WI38 (cell line): ENCODE measurements around the gene STRN3.
"Not testable (repeated sequence)": the region's sequence is repeated elsewhere in the genome, so short reads cannot be mapped to it uniquely, and the experiment has no call there.

Source experiments
- H3K4me3 ChIP-seq: 2 replicates; pipeline ENCODE4 v1.5.1; 2011; ENCODE audit warnings: low read depth, mild to moderate bottlenecking, control low read depth, low read length
- TF ChIP-seq, protein P1 (sequence below): IDR thresholded peaks from 2 replicates; pipeline ENCODE4 v1.5.1; 2012; ENCODE audit warnings: low read depth, mild to moderate bottlenecking, control low read depth, low read length

STRN3 gene

DNA sequence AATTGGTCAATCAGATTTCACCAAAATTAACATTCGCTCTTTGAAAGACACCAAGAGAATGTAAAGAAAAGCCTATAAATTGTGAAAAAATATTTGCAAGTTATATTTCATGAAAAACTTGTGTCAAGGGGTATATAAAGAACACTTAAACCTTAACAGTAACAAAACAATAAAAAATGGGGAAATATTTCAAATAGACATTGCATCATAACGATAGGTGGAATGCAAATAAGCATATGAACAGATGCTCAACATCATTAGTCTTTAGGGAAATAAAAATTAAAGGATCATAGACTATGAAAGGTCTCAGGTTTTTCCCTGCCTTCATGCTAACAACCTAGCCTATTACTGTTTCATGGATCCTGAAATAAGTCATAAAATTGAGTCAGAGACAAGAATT lies 87.6 kb downstream of the STRN3 start:
- H3K4me3 ChIP-seq, result no peak overlapping the region
- TF ChIP-seq, protein P1, sequence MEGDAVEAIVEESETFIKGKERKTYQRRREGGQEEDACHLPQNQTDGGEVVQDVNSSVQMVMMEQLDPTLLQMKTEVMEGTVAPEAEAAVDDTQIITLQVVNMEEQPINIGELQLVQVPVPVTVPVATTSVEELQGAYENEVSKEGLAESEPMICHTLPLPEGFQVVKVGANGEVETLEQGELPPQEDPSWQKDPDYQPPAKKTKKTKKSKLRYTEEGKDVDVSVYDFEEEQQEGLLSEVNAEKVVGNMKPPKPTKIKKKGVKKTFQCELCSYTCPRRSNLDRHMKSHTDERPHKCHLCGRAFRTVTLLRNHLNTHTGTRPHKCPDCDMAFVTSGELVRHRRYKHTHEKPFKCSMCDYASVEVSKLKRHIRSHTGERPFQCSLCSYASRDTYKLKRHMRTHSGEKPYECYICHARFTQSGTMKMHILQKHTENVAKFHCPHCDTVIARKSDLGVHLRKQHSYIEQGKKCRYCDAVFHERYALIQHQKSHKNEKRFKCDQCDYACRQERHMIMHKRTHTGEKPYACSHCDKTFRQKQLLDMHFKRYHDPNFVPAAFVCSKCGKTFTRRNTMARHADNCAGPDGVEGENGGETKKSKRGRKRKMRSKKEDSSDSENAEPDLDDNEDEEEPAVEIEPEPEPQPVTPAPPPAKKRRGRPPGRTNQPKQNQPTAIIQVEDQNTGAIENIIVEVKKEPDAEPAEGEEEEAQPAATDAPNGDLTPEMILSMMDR, result no peak

- TF ChIP-seq, protein P1, result no peak
- H3K4me3 ChIP-seq, result no peak overlapping the region
These were observed 90.7 kb downstream of the STRN3 start for GRCh38 chr14:30935445-30935844.

GRCh38 chr14:30933937-30934336 lies 92.2 kb downstream of the STRN3 start:
- not testable (repeated sequence) for H3K4me3 ChIP-seq

DNA sequence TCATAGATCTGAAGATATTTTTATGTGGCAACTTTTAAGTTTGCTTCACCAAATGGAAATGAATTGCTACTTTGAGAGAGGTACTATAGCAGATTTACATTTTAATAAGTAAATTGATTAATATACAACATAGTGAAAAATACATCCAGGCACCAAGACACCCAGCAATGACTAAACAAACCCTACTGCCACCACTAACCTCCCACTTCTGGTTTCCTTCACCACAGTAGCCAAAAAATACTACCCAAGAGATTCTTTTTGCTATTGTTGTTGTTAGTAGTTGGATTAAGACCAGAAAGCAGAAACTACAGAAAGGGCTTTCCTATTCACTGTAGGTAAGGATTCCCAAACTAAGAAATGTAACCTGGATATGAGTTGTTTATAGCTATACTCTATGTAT lies 97.7 kb downstream of the STRN3 start:
- TF ChIP-seq, protein P1, result no peak
- no peak overlapping the region for H3K4me3 ChIP-seq

DNA sequence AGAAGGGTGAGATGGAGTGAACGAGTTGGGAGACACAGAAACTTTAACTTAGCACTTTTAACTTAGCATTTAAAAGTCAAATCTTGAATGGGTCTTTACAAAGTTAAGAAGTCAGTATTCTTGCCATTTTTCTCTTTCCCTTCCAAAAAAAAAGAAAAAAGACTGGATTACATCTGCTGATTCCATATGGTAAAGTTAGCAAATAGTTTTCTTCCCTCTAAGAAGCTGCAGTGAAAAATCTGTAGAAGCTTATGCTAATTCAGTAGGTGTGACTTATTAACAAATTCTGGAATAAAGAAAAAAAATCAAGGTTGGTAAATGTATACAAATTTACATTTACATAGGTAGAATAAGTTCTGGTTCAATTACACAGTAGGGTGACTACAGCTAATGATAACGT lies 100.9 kb downstream of the STRN3 start:
- no peak overlapping the region for H3K4me3 ChIP-seq

DNA sequence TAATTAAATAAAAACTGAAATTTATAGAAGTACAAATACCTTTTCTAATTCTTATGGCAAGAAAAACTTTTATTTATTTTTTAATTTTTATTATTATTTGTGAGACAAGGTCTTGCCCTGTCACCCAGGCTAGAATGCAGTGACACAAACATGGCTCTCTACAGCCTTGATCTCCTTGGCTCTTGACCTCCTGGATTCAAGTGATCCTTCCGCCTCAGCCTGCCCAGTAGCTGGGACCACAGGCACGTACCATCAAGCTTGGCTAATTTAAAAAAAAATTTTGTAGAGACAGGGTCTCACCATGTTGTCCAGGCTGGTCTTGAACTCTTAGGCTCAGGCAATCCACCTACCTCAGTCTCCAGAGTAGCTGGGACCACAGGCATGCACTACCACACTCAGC lies 104.4 kb downstream of the STRN3 start:
- no peak overlapping the region for H3K4me3 ChIP-seq
- TF ChIP-seq, protein P1, result no peak

More for the DNA sequence above, 100.9 kb downstream of the STRN3 start:
- TF ChIP-seq, protein P1, result no peak

DNA sequence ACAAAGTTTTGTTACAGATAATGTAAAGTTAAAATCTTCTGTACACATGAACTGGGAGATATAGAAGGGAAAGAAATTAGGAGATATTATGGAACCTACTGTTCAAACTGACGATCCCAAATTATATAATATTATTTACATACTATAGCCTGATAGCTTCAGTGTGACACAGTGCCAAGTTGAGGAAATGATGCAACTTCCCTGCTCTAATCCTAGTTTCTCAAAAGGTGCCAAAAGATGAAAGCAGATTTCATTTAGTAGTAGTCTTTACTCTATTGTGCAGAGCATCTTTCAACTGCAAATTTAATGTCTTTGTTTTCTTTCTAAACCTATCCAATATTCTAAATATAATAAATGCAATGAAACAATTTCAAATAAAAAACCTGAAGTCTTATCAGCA lies 104.9 kb downstream of the STRN3 start:
- H3K4me3 ChIP-seq, result no peak overlapping the region
- TF ChIP-seq, protein P1, result no peak

DNA sequence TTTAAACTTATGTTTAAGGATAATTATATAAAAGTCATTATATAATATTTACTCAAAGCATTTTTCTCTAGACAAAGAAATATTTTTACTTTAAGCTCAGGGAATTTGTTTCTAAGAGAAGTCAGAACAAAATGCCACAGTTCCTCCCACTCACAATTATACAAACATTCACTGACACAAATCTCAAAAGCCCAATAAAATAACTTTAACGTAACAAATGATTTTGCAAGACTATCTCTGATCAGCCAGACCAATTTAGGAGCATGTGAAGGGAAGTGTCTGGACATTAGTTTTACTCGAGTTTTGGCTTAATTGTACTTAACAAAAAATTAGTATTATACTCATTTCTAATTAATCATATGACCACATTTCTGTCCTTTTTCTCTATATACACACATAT lies 110.6 kb downstream of the STRN3 start:
- TF ChIP-seq, protein P1, result no peak
- H3K4me3 ChIP-seq, result no peak overlapping the region
